HG03575 (cell line): Measurements from ENCODE around the gene ADARB2.

ENCODE experiments used
- ATAC-seq: cut with Tn5 transposase; IDR thresholded peaks from one replicate; pipeline ENCODE4 v1.9.1; 2021; ENCODE audit not compliant: unreplicated experiment, insufficient number of reproducible peaks, low FRiP score; ENCODE audit errors: extremely low read depth

Gene ADARB2

DNA sequence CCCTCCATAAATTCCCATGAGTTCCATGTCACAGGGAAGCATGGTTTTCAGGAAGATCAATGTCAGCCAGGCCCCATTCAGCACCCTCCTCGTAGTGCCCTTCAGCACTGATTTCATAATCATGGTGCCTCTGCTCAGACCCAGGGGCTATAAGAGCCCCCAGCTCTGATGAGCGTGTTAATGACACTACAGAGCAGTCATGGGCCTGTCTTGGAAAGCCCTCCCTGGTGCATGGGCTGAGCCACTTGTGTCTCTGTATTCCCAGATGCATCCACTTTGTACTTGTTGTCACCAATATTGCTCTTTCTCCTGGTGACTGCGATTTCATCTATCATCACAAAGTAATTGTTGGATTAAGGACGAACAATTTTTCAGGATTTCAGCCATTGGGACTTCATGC is 154.6 kb downstream of the ADARB2 start:
- no peak for ATAC-seq

GRCh38 chr10:1581189-1581588 is 156.1 kb downstream of the ADARB2 start:
- ATAC-seq: no peak

GRCh38 chr10:1579671-1580070 is 157.7 kb downstream of the ADARB2 start:
- no peak for ATAC-seq

GRCh38 chr10:1579141-1579491 is 158.2 kb downstream of the ADARB2 start:
- no peak for ATAC-seq

DNA sequence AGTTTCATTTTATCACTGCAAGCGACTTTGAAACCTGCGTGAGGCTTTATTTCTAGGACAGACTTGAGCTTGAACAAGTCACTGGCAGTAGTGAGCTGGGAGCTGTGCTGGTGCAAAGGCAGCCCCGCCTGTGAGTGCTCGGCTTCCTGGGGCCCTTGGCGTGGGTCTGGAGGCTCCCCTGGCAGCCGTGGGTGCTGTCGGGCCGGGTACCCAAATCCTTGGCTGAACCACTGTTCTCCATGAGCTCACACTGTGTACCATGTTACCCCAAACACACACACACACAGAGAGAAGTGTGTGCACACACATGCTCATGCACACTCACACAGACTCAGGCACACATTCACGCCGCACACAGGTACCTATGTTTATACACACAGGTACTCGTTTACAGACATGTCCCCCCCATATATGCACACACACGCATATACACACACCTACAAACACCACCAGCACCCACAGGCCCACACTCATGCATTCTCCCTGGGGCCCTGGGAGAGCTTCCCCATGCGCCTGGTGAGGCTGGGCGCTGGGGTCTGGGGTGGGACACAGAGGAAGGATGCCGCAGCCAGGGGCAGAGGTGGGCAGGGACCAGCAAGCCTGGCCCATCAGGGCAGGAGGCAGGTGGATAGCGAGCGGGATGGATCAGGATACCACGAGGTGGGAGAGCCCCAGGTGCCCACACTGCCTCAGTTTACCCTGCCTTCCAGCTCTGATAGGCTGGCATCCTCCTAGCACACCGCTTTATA is 158.8 kb downstream of the ADARB2 start:
- no peak for ATAC-seq

- no peak for ATAC-seq
Measured at GRCh38 chr10:1577945-1578344, 159.4 kb downstream of the ADARB2 start.

DNA sequence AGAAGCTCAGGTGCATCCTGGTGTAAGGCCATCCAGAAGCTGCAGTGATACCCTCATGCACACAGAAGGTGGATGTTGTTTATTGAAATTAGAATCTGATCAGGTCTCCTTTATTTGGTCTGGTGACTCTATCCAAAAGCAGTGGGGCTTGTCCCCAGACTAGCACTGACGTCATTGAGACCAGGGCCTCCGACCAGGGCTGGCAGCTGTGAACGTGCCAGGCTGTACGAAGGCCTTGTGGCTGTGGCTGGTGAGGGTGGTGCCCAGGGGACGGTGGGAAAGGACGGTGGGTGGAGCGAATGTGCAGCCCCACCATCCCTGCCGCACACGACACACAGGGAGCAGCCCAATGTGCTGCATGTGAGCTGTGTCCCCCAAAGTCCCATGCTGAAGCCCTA is 160.0 kb downstream of the ADARB2 start:
- no peak for ATAC-seq

- no peak for ATAC-seq
Measured at GRCh38 chr10:1576467-1577372, 160.6 kb downstream of the ADARB2 start.

DNA sequence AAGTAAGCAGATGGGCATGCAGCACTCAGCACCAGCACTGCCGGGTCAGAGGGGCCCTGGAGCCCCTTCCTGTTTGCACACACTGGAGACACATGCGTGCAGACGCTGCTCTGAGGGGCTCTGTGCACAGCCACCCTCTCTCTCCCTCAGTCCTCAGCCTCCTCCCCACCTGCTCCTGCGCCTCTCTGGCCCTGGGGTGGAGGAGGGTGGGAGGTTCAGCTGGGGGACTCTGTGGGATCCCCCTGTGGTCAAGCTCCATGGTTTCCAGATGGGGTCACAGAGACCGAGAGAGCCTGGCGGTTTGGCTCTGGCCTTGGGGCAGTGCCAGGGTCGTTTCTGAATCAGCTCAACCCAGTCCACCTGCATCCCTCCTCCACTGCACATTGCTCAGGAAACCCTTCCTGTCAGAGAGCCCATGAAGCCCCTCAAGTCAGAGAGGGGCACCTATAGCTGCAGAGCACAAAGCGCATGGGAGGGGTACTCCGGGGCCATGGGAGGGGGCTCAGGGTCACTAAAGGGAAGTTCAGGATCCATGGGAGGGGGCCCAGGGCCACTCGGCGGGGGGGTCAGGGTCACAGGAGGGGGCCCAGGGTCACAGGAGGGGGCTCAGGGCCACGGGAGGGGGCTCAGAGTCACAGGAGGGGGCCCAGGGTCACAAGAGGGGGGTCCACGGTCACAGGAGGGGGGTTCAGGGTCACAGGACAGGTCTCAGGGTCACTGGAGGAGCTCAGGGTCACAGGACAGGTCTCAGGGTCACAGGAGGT is 161.7 kb downstream of the ADARB2 start:
- ATAC-seq: no peak

GRCh38 chr10:1574719-1575118 is 162.6 kb downstream of the ADARB2 start:
- ATAC-seq: no peak

- no peak for ATAC-seq
Measured at GRCh38 chr10:1573981-1574380, 163.3 kb downstream of the ADARB2 start.

DNA sequence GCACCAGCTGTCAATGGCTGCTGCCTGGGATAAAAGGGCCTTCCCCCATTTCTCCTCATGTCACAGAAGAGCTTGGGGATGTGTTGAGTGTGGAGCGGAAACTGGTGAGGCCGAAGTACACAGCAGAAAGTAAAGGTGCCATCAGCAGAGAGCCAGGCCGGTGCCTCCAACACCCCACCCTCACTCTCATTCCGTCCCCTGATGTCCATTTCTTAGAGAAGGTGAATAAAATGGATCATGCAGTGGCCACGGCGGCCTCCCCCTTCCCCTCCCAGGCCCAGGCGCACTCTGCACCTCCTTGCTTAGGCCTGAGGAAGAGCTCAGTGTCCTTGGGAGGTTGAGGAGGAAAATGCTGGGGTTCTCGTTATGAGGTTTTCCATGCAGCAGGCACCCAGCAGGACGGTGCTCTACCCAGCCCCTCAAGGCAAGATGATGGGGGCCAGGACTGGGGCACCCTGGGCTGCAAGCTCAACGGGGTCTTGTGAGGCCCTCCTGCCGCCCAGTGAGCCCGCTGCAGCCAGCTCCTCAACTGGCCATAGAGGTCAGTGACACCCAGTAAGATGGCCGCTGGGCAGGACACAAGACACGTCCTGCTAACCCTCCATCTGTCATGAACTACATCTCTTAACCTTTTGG is 163.9 kb downstream of the ADARB2 start:
- no peak for ATAC-seq

GRCh38 chr10:1572519-1573333 is 164.6 kb downstream of the ADARB2 start:
- ATAC-seq: no peak

- ATAC-seq: no peak
Measured at GRCh38 chr10:1571587-1572237, 165.6 kb downstream of the ADARB2 start.

DNA sequence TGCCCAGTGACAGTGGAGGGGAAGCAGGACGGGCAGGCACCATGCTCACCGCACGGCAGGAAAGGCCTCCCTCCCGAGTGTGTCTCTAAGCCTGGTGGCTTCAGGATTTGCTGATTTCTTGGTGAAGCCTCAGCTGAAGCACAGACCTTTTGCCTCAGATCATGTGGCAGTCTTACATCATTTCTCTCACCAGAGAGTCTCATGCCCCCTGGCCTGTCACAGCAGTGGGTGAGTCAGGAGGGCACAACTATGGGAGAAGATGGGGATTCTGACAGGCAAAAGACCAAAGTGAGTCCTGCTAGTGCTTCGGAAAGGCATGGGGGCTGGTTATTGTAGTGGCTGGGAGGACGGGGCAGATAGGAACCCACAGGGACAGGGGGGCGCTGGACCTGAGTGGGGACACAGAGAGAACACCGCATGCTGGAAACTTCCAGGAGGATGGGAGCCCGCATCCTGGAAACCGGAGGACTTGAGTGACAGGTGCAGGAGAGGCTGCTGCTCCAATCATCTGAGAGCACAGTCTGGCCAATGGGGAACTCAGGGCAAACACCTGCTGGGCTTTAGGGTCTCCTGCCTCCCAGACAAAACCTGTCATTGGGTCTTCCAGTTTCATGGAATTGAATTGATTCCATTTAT is 166.8 kb downstream of the ADARB2 start:
- no peak for ATAC-seq

- ATAC-seq: no peak
Measured at GRCh38 chr10:1569208-1569607, 168.1 kb downstream of the ADARB2 start.

DNA sequence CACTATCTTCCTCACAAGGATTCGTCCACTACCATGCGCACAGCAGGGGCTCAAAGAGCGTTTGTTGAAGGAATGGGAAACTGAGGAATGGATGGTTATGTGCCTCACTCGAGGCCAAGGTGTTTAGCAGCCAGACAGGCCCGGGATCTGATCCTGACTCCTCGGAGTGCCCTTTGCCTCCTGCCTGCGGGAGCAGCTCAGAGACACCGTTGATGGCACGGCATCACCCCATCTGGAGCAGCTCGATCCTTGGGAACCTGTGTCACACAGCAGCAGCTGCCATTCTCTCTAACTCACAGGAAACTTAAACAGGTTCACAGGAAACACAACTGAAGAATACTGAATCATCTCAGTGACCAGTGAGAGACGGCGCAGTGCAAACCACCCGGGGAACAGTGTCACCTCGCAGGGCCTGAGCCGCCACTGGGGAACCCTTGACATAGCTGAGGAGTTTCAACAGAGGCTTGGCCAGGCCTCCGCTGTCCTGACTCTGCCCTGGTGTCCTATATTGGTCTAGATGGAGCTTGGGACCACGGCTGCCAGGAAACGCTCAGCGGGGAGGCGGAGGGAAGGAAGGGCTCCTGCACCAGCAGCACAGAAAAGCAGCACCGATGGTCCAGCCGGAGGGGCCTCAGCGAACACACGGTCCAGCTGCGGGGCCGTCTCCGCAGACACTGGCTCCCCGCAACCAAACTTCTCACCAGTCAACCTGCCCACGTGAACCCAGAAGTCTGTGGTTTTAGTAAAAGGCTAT is 169.4 kb downstream of the ADARB2 start:
- ATAC-seq: no peak
